H9 (cell line): ENCODE results near the gene RAI1. TPM values are rescaled to one million over a fixed set of nuclear protein-coding genes. Genes with fewer than 3 reads are reported as not detected.

Source experiments
- DNase-seq: peaks from one replicate; pipeline ENCODE4 v3.0.0-alpha.2; 2017
- H2AFZ ChIP-seq: one replicate; pipeline ENCODE4 v1.6.1; 2013; ENCODE audit warnings: mild to moderate bottlenecking, low read length, control low read depth, moderate library complexity
- H2AK5ac ChIP-seq: 2 replicates; pipeline ENCODE4 v1.6.1; 2013; ENCODE audit warnings: low read length, control low read depth, mixed read lengths; ENCODE audit not compliant: insufficient read length
- H2BK120ac ChIP-seq: one replicate; pipeline ENCODE4 v1.6.1; 2013; ENCODE audit warnings: low read depth, mild to moderate bottlenecking, low read length, control low read depth, inconsistent platforms; ENCODE audit not compliant: poor library complexity, severe bottlenecking
- H2BK12ac ChIP-seq: 2 replicates; pipeline ENCODE4 v1.6.1; 2013; ENCODE audit warnings: low read length, control low read depth, mixed read lengths, low read depth; ENCODE audit not compliant: insufficient read length
- H2BK15ac ChIP-seq: 2 replicates; pipeline ENCODE4 v1.6.1; 2013; ENCODE audit warnings: low read depth, low read length, control low read depth
- H2BK20ac ChIP-seq: one replicate; pipeline ENCODE4 v1.6.1; 2013; ENCODE audit warnings: low read depth, mild to moderate bottlenecking, low read length, control low read depth, inconsistent platforms; ENCODE audit not compliant: poor library complexity, severe bottlenecking
- H2BK5ac ChIP-seq: 2 replicates; pipeline ENCODE4 v1.6.1; 2013; ENCODE audit warnings: low read length, control low read depth, mixed read lengths; ENCODE audit not compliant: insufficient read length
- H3K14ac ChIP-seq: 2 replicates; pipeline ENCODE4 v1.6.1; 2013; ENCODE audit warnings: low read length, control low read depth; ENCODE audit not compliant: insufficient read depth
- H3K18ac ChIP-seq: 2 replicates; pipeline ENCODE4 v1.6.1; 2013; ENCODE audit warnings: low read depth, mild to moderate bottlenecking, mixed read lengths, low read length, control low read depth; ENCODE audit not compliant: insufficient read length
- H3K23ac ChIP-seq: 2 replicates; pipeline ENCODE4 v1.6.1; 2013; ENCODE audit warnings: low read length, control low read depth, mixed read lengths, low read depth; ENCODE audit not compliant: insufficient read length
- H3K23me2 ChIP-seq: 2 replicates; pipeline ENCODE4 v1.6.1; 2013; ENCODE audit warnings: low read depth, mild to moderate bottlenecking, mixed read lengths, low read length, control low read depth; ENCODE audit not compliant: insufficient read length, poor library complexity, severe bottlenecking
- H3K27ac ChIP-seq: 2 replicates; pipeline ENCODE4 v1.5.1; 2013; ENCODE audit warnings: low read length, control low read depth, mixed read lengths, low read depth; ENCODE audit not compliant: insufficient read length
- H3K27me3 ChIP-seq: 2 replicates; pipeline ENCODE4 v1.6.1; 2013; ENCODE audit warnings: low read length, control low read depth, inconsistent platforms; ENCODE audit not compliant: insufficient read depth
- H3K4ac ChIP-seq: 2 replicates; pipeline ENCODE4 v1.6.1; 2013; ENCODE audit warnings: low read depth, mild to moderate bottlenecking, control low read depth, inconsistent platforms, low read length, moderate library complexity
- H3K4me1 ChIP-seq: 2 replicates; pipeline ENCODE4 v1.6.1; 2013; ENCODE audit warnings: low read length, control low read depth, inconsistent platforms; ENCODE audit not compliant: insufficient read depth
- H3K4me2 ChIP-seq: 2 replicates; pipeline ENCODE4 v1.6.1; 2013; ENCODE audit warnings: low read length, control low read depth, mixed read lengths; ENCODE audit not compliant: insufficient read length, insufficient read depth
- H3K56ac ChIP-seq: 2 replicates; pipeline ENCODE4 v1.6.1; 2013; ENCODE audit warnings: low read depth, mild to moderate bottlenecking, mixed read lengths, low read length, control low read depth; ENCODE audit not compliant: insufficient read length
- H3K79me1 ChIP-seq: 2 replicates; pipeline ENCODE4 v1.6.1; 2013; ENCODE audit warnings: low read depth, mild to moderate bottlenecking, moderate library complexity, low read length, control low read depth, inconsistent platforms; ENCODE audit not compliant: insufficient read depth, poor library complexity, severe bottlenecking
- H3K79me2 ChIP-seq: 2 replicates; pipeline ENCODE4 v1.6.1; 2013; ENCODE audit warnings: low read length, control low read depth, inconsistent platforms; ENCODE audit not compliant: insufficient read depth
- H3K9ac ChIP-seq: 2 replicates; pipeline ENCODE4 v1.6.1; 2013; ENCODE audit warnings: low read length, control low read depth, mixed read lengths; ENCODE audit not compliant: insufficient read length; ENCODE audit errors: extremely low read depth
- H3K9me3 ChIP-seq: one replicate; pipeline ENCODE4 v1.6.1; 2013; ENCODE audit warnings: low read depth, low read length, inconsistent platforms; ENCODE audit not compliant: control insufficient read depth
- H3T11ph ChIP-seq: one replicate; pipeline ENCODE4 v1.6.1; 2013; ENCODE audit warnings: mild to moderate bottlenecking, low read length, control low read depth, inconsistent platforms
- H4K20me1 ChIP-seq: one replicate; pipeline ENCODE4 v1.6.1; 2013; ENCODE audit not compliant: control insufficient read depth, insufficient read length, insufficient read depth
- H4K5ac ChIP-seq: 2 replicates; pipeline ENCODE4 v1.6.1; 2013; ENCODE audit warnings: low read depth, mild to moderate bottlenecking, mixed read lengths, low read length, control low read depth; ENCODE audit not compliant: insufficient read length
- H4K8ac ChIP-seq: replicated peaks from 2 replicates; pipeline ENCODE4 v1.6.1; 2013; ENCODE audit warnings: low read length, control low read depth, mixed read lengths, low read depth; ENCODE audit not compliant: insufficient read length
- H4K91ac ChIP-seq: 2 replicates; pipeline ENCODE4 v1.6.1; 2013; ENCODE audit warnings: low read depth, mild to moderate bottlenecking, moderate library complexity, mixed read lengths, low read length, control low read depth; ENCODE audit not compliant: insufficient read length
- H3K27ac Mint-ChIP-seq, 3 experiments: 2 replicates in 2 of 3; 3 replicates in 1 of 3; pipeline ENCODE4 v1.8.0; 2020 to 2021; ENCODE audit warnings: mixed read lengths in 3 of 3, mild to moderate bottlenecking in 1 of 3, moderate library complexity in 1 of 3
- H3K27me3 Mint-ChIP-seq: 2 replicates; pipeline ENCODE4 v1.8.0; 2021; ENCODE audit warnings: low read depth, mild to moderate bottlenecking, moderate library complexity, mixed read lengths
- H3K36me3 Mint-ChIP-seq, 3 experiments: 2 replicates in 2 of 3; 3 replicates in 1 of 3; pipeline ENCODE4 v1.8.0; 2020 to 2021; ENCODE audit warnings: low read depth in 3 of 3, mixed read lengths in 3 of 3; ENCODE audit not compliant: insufficient read depth in 1 of 3
- H3K4me1 Mint-ChIP-seq, 2 experiments: 2 replicates each; pipeline ENCODE4 v1.8.0; 2020; ENCODE audit warnings: mixed read lengths in 2 of 2
- H3K4me3 Mint-ChIP-seq, 2 experiments: 2 replicates in 1 of 2; 3 replicates in 1 of 2; pipeline ENCODE4 v1.8.0; 2020 to 2021; ENCODE audit warnings: mild to moderate bottlenecking in 2 of 2, mixed read lengths in 2 of 2, moderate library complexity in 1 of 2
- H3K9me3 Mint-ChIP-seq, 2 experiments: 2 replicates in 1 of 2; 3 replicates in 1 of 2; pipeline ENCODE4 v1.8.0; 2020; ENCODE audit warnings: mild to moderate bottlenecking in 2 of 2, mixed read lengths in 2 of 2, moderate library complexity in 1 of 2
- CTCF ChIP-seq: fragments of 200-600 bp; sonication (generic); conservative IDR thresholded peaks from 3 replicates; pipeline ENCODE4 v1.8.0; 2021; ENCODE audit warnings: antibody characterized with exemption, mild to moderate bottlenecking
- WGBS: extraction: QIAGEN DNeasy Blood & Tissue Kit; methylation state at CpG from one replicate; pipeline ENCODE4 v1.1.7; 2013; ENCODE audit warnings: missing lambda C conversion rate, low lambda C conversion rate, mixed read lengths; ENCODE audit not compliant: insufficient read length; ENCODE audit errors: extremely low coverage; 5-methylcytosine and 5-hydroxymethylcytosine counted together
- total RNA-seq: library from RNA; stranded (reverse); gene quantifications from 2 replicates; pipeline ENCODE4 v1.2.1, GENCODE V29; 2021

RAI1 gene
- total RNA-seq, 1 experiment from 2014 or later = 1.5 TPM

- no peaks in the 10 kb centered on the region for H3K79me1 ChIP-seq
- peaks cover 3% of the 10 kb centered on the region for H4K20me1 ChIP-seq
- H3K18ac ChIP-seq = peak overlapping the region; percentile 6
- H3K4me2 ChIP-seq = no peak overlapping the region
- no peak overlapping the region for H2BK20ac ChIP-seq
- no CpG with 5 or more reads among the region's 1 CpG for WGBS
- TF ChIP-seq CTCF = no peak
- H3K4ac ChIP-seq = no peak overlapping the region
- no peak overlapping the region for H3K56ac ChIP-seq
- Mint-ChIP-seq H3K4me1 (peaks cover 50 to 60% of the 10 kb centered on the region in 2 experiments), H3K4me3 (no peak overlapping the region; a peak in 1 of 5 replicates), H3K27me3 (peaks cover 2% of the 10 kb centered on the region; the same call in 1 of the 2 replicates), H3K27ac (peak overlapping the region in 1 of 3 experiments; percentile 96; a peak in 3 of 7 replicates), H3K36me3 (peaks cover 0 to 2% (median 0%) of the 10 kb centered on the region in 3 experiments; a peak in 1 of 7 replicates), H3K9me3 (no peaks in the 10 kb centered on the region; a peak in 2 of 5 replicates)
- peaks cover 10% of the 10 kb centered on the region for H3K23me2 ChIP-seq
- H2BK15ac ChIP-seq = peak overlapping the region; percentile 72; the same call in 1 of the 2 replicates
- no peak overlapping the region for H2AFZ ChIP-seq
- H3K9ac ChIP-seq = no peak overlapping the region
- no peak overlapping the region for H4K8ac ChIP-seq
- H4K91ac ChIP-seq = no peak overlapping the region
- H3T11ph ChIP-seq = no peak overlapping the region
- no peaks in the 10 kb centered on the region for H3K9me3 ChIP-seq
- peaks cover 19% of the 10 kb centered on the region for H3K4me1 ChIP-seq
- H3K27me3 ChIP-seq = no peaks in the 10 kb centered on the region
- peak; percentile 49 for DNase-seq
- H2BK120ac ChIP-seq = no peak overlapping the region
- peak overlapping the region; percentile 12 for H2AK5ac ChIP-seq
- no peak overlapping the region for H2BK5ac ChIP-seq
- H4K5ac ChIP-seq = no peak overlapping the region
- peak overlapping the region; percentile 56 for H3K14ac ChIP-seq
- no peak overlapping the region for H3K23ac ChIP-seq
- peak overlapping the region; percentile 87 for H2BK12ac ChIP-seq
- no peaks in the 10 kb centered on the region for H3K79me2 ChIP-seq
- H3K27ac ChIP-seq = no peak overlapping the region
Observed at GRCh38 chr17:17841601-17842025, 160.4 kb downstream of the RAI1 start.
